HCT116 (cell line): ENCODE measurements around the gene CHML. TPM values are rescaled to one million over a fixed set of nuclear protein-coding genes. Genes with fewer than 3 reads are reported as not detected.

ENCODE experiments used
- ATAC-seq: fragments of 200-7000 bp; cut with Tn5 transposase; 2 replicates; pipeline ENCODE4 v1.9.1; 2020; ENCODE audit warnings: mild to moderate bottlenecking, moderate library complexity
- BruUV-seq: library from RNA; stranded (reverse); fragments of 400-500 nt; replicated peaks from 2 replicates; lab custom pipeline; 2021; lab: Mats Ljungman, UMichigan
- CTCF ChIA-PET: fragments of 300-600 bp; sonication (Branson Sonifier 250); formaldehyde crosslinking; loops from one replicate; lab custom pipeline; 2021; ENCODE audit warnings: antibody characterized with exemption; lab: Charles Lee
- POLR2A ChIA-PET: fragments of 300-600, 350-600 bp; sonication (Branson Sonifier 250); formaldehyde crosslinking; loops from one replicate; lab custom pipeline; 2021; ENCODE audit warnings: antibody characterized with exemption; lab: Charles Lee
- RAD21 ChIA-PET, 2 experiments: fragments of 300-600 bp; sonication (Branson Sonifier 250); formaldehyde crosslinking; loops; one replicate each; lab custom pipeline; 2023; ENCODE audit warnings: low total read pairs in 2 of 2; ENCODE audit not compliant: uncharacterized antibody in 2 of 2, unreplicated experiment in 2 of 2, low non-redundant PET in 1 of 2; lab: Charles Lee
- DNase-seq: peaks from one replicate; pipeline ENCODE4 v3.0.0-alpha.2; 2010; ENCODE audit warnings: low read depth, low spot score
- H2AFZ ChIP-seq: fragments of 200-600 bp; shearing (Covaris generic), sonication (generic); 2 replicates; pipeline ENCODE4 v1.6.1; 2017; ENCODE audit warnings: low read depth, mixed run types, mixed read lengths, antibody characterized with exemption, low read length; ENCODE audit not compliant: poor library complexity, severe bottlenecking
- H3K27ac ChIP-seq: 2 replicates; pipeline ENCODE4 v1.5.1; 2012; ENCODE audit warnings: low read depth, low read length
- H3K27me3 ChIP-seq: fragments of 200-600 bp; sonication (generic); 2 replicates; pipeline ENCODE4 v1.6.1; 2016; ENCODE audit warnings: mixed run types, low read length, mixed read lengths; ENCODE audit not compliant: insufficient read depth
- H3K36me3 ChIP-seq, 2 experiments: fragments of 200-500 bp in 1 of 2; fragments of 200-600 bp in 1 of 2; sonication (Bioruptor generic) in 1 of 2; sonication (generic) in 1 of 2; 2 replicates each; pipeline versions ENCODE4 v1.5.1 to v1.6.1; 2014 to 2016; ENCODE audit warnings: low read length in 2 of 2, inconsistent platforms in 1 of 2, mixed read lengths in 1 of 2, mixed run types in 1 of 2; ENCODE audit not compliant: insufficient read depth in 2 of 2, control insufficient read depth in 1 of 2
- H3K4me1 ChIP-seq, 2 experiments: fragments of 200-600 bp in 1 of 2; sonication (generic) in 1 of 2; 2 replicates each; pipeline versions ENCODE4 v1.5.1 to v1.6.1; 2012 to 2017; ENCODE audit warnings: low read length in 2 of 2, inconsistent platforms in 1 of 2, mild to moderate bottlenecking in 1 of 2, mixed read lengths in 1 of 2, mixed run types in 1 of 2, moderate library complexity in 1 of 2; ENCODE audit not compliant: insufficient read depth in 2 of 2, control insufficient read depth in 1 of 2
- H3K4me2 ChIP-seq: fragments of 200-600 bp; sonication (generic); 2 replicates; pipeline ENCODE4 v1.6.1; 2017; ENCODE audit warnings: mixed run types, low read length, mixed read lengths
- H3K4me3 ChIP-seq, 2 experiments: fragments of 200-600 bp in 1 of 2; sonication (generic) in 1 of 2; replicated peaks in 1 of 2; 2 replicates each; pipeline ENCODE4 v1.5.1; 2011 to 2016; ENCODE audit warnings: low read length in 2 of 2, control low read depth in 1 of 2, low read depth in 1 of 2, mild to moderate bottlenecking in 1 of 2, mixed read lengths in 1 of 2, mixed run types in 1 of 2
- H3K79me2 ChIP-seq: fragments of 200-600 bp; sonication (generic); 2 replicates; pipeline ENCODE4 v1.6.1; 2017; ENCODE audit warnings: mild to moderate bottlenecking, mixed run types, low read length, moderate library complexity, mixed read lengths; ENCODE audit not compliant: insufficient read depth
- H3K9ac ChIP-seq: fragments of 200-600 bp; sonication (generic); 2 replicates; pipeline ENCODE4 v1.6.1; 2016; ENCODE audit warnings: low read length, mixed read lengths
- H3K9me2 ChIP-seq: fragments of 200-600 bp; sonication (generic), shearing (Covaris generic); 2 replicates; pipeline ENCODE4 v1.6.1; 2017; ENCODE audit warnings: mixed run types, mild to moderate bottlenecking, moderate library complexity; ENCODE audit not compliant: insufficient read depth
- H3K9me3 ChIP-seq, 2 experiments: fragments of 200-500 bp in 1 of 2; fragments of 200-600 bp in 1 of 2; sonication (Bioruptor generic) in 1 of 2; sonication (generic) in 1 of 2; 2 replicates each; pipeline ENCODE4 v1.6.1; 2014 to 2017; ENCODE audit warnings: low read length in 2 of 2, mixed read lengths in 2 of 2, inconsistent platforms in 1 of 2, low read depth in 1 of 2, mild to moderate bottlenecking in 1 of 2, mixed run types in 1 of 2, moderate library complexity in 1 of 2; ENCODE audit not compliant: control insufficient read depth in 1 of 2, insufficient read depth in 1 of 2
- H4K20me1 ChIP-seq: fragments of 200-600 bp; sonication (generic), shearing (Covaris generic); 2 replicates; pipeline ENCODE4 v1.6.1; 2017; ENCODE audit warnings: mixed run types, mild to moderate bottlenecking, moderate library complexity; ENCODE audit not compliant: insufficient read depth
- CEBPB ChIP-seq: IDR thresholded peaks from 2 replicates; pipeline ENCODE4 v1.6.1; 2012; ENCODE audit warnings: low read depth
- CTCF ChIP-seq, 3 experiments: fragments of 200-600 bp in 1 of 3; sonication (generic) in 1 of 3; IDR thresholded peaks in 2 of 3; conservative IDR thresholded peaks in 1 of 3; 2 replicates each; pipeline ENCODE4 v1.5.1; 2012 to 2017; ENCODE audit warnings: low read depth in 2 of 3, low read length in 2 of 3, antibody characterized with exemption in 1 of 3, borderline replicate concordance in 1 of 3, control low read depth in 1 of 3, mild to moderate bottlenecking in 1 of 3, mixed read lengths in 1 of 3, mixed run types in 1 of 3, moderate library complexity in 1 of 3; ENCODE audit not compliant: insufficient read depth in 1 of 3
- ELF1 ChIP-seq: IDR thresholded peaks from 2 replicates; pipeline ENCODE4 v1.6.1; 2012; ENCODE audit warnings: low read depth, borderline replicate concordance
- EZH2 ChIP-seq: fragments of 200-600 bp; sonication (generic); IDR thresholded peaks from 2 replicates; pipeline ENCODE4 v1.6.1; 2017; ENCODE audit warnings: antibody characterized with exemption, mixed run types
- FOSL1 ChIP-seq: IDR thresholded peaks from 2 replicates; pipeline ENCODE4 v1.6.1; 2012; ENCODE audit warnings: low read depth
- JUND ChIP-seq: IDR thresholded peaks from 2 replicates; pipeline ENCODE4 v1.6.1; 2012
- POLR2A ChIP-seq: IDR thresholded peaks from 2 replicates; pipeline ENCODE4 v1.7.0; 2011; ENCODE audit warnings: borderline replicate concordance; ENCODE audit not compliant: insufficient read depth, insufficient read length; ENCODE audit errors: extremely low read depth
- POLR2AphosphoS5 ChIP-seq: IDR thresholded peaks from 2 replicates; pipeline ENCODE4 v1.6.1; 2011; ENCODE audit warnings: mild to moderate bottlenecking, low read depth, low read length, moderate library complexity
- RAD21 ChIP-seq: IDR thresholded peaks from 2 replicates; pipeline ENCODE4 v1.6.1; 2012; ENCODE audit warnings: low read depth, mild to moderate bottlenecking
- SP1 ChIP-seq: IDR thresholded peaks from 2 replicates; pipeline ENCODE4 v1.6.1; 2012; ENCODE audit warnings: low read depth
- YY1 ChIP-seq: IDR thresholded peaks from 2 replicates; pipeline ENCODE4 v1.6.1; 2011; ENCODE audit warnings: low read length, low read depth, moderate library complexity, mild to moderate bottlenecking; ENCODE audit not compliant: insufficient replicate concordance; ENCODE audit errors: extremely low read depth
- ZFX ChIP-seq: fragments of 450-650 bp; IDR thresholded peaks from 2 replicates; pipeline ENCODE4 v1.6.1; 2017
- intact Hi-C: fragments of 100-400 bp; cut with micrococcal nuclease; formaldehyde crosslinking; loops from 2 replicates; pipeline ENCODE4 v1.10.0; 2022
- total RNA-seq: library from RNA; stranded (reverse); gene quantifications from one replicate; pipeline ENCODE4 v1.2.1, GENCODE V29; 2021; ENCODE audit not compliant: unreplicated experiment

CHML gene
- total RNA-seq, 1 experiment from 2014 or later = 9.7 TPM

GRCh38 chr1:241654641-241655040, 14.5 kb upstream of the CHML start:
- CTCF ChIA-PET = no interaction called here
- BruUV-seq = no TSS peak
- POLR2A ChIA-PET = no interaction called here

GRCh38 chr1:241654019-241654418, 13.8 kb upstream of the CHML start:
- no peak for ATAC-seq
- H3K4me3 ChIP-seq = no peak overlapping the region
- no peak overlapping the region for H3K9ac ChIP-seq
- ChIA-PET POLR2A (no interaction called here), RAD21 (no interaction called here), CTCF (no interaction called here)
- no peak overlapping the region for H3K4me2 ChIP-seq
- no peaks in the 10 kb centered on the region for H3K36me3 ChIP-seq
- H3K79me2 ChIP-seq = no peaks in the 10 kb centered on the region
- H2AFZ ChIP-seq = no peak overlapping the region
- no peak overlapping the region for H3K27ac ChIP-seq
- no peaks in the 10 kb centered on the region for H3K9me2 ChIP-seq
- BruUV-seq = no TSS peak
- intact Hi-C loops = no loop called here
- H3K9me3 ChIP-seq = no peaks in the 10 kb centered on the region
- H3K4me1 ChIP-seq = no peaks in the 10 kb centered on the region
- H4K20me1 ChIP-seq = no peaks in the 10 kb centered on the region
- no peaks in the 10 kb centered on the region for H3K27me3 ChIP-seq
- no peak for DNase-seq
- no peak for TF ChIP-seq CTCF (IDR thresholded peaks at IDR 0.05 in 2 of 3, conservative IDR thresholded peaks at IDR 0.05 in 1 of 3; ENCODE audit: borderline replicate concordance in 1 of 3, insufficient read depth in 1 of 3, low read depth in 2 of 3, low read length in 2 of 3)
- TF ChIP-seq CEBPB = no peak
- no peak for TF ChIP-seq POLR2AphosphoS5
- TF ChIP-seq RAD21 = no peak
- no peak for TF ChIP-seq EZH2
- no peak for TF ChIP-seq ZFX
- TF ChIP-seq ELF1 = no peak
- TF ChIP-seq FOSL1 = no peak
- TF ChIP-seq SP1 = no peak
- TF ChIP-seq POLR2A = no peak
- no peak for TF ChIP-seq JUND
- TF ChIP-seq YY1 = no peak

More at GRCh38 chr1:241654641-241655040, 14.5 kb upstream of the CHML start:
- H3K27me3 ChIP-seq = no peaks in the 10 kb centered on the region
- H4K20me1 ChIP-seq = no peaks in the 10 kb centered on the region
- no peaks in the 10 kb centered on the region for H3K79me2 ChIP-seq
- ATAC-seq = no peak
- no peak overlapping the region for H2AFZ ChIP-seq
- H3K9me2 ChIP-seq = no peaks in the 10 kb centered on the region
- no peak overlapping the region for H3K4me3 ChIP-seq
- no peak overlapping the region for H3K4me2 ChIP-seq
- H3K36me3 ChIP-seq = no peaks in the 10 kb centered on the region
- intact Hi-C loops = no loop called here
- no peak for DNase-seq
- TF ChIP-seq YY1 = no peak
- H3K9ac ChIP-seq = no peak overlapping the region
- no peaks in the 10 kb centered on the region for H3K4me1 ChIP-seq
- no peak overlapping the region for H3K27ac ChIP-seq
- RAD21 ChIA-PET = no interaction called here
- H3K9me3 ChIP-seq = no peaks in the 10 kb centered on the region
